ENCODE measurements around the gene KLF16. TPM values are rescaled to one million over a fixed set of nuclear protein-coding genes. Genes with fewer than 3 reads are reported as not detected.

Gene KLF16
- total and polyA plus RNA-seq, 9 of the 15 experiments (the other 6 are each of a cell fraction or from before 2014, with no cell fraction given) = 0.04 to 60.4 (median 6.8) TPM

DNA sequence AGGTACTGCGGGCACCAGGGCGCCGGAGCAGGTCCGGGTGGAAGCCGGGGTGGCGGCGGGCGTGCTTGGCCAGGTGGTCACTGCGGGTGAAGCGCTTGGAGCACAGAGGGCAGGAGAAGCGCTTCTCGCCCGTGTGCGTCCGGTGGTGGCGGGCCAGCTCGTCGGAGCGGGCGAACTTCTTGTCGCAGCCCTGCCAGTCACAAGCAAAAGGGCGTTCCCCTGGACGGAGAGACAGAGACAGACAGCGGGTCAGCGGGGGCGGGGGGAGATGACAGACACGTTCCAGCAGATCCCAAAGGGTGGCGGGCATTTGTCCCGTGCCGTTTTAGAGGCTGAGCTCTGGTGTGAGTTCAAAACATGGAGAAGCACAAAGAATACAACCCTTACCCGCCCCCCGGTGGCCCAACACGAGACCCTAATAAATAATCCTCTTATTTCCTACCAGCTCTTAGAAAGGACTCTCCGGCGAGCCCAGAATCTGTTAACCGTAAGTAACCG lies 8.8 kb downstream of the KLF16 start (continued):
- TF ChIP-seq, protein P1, sequence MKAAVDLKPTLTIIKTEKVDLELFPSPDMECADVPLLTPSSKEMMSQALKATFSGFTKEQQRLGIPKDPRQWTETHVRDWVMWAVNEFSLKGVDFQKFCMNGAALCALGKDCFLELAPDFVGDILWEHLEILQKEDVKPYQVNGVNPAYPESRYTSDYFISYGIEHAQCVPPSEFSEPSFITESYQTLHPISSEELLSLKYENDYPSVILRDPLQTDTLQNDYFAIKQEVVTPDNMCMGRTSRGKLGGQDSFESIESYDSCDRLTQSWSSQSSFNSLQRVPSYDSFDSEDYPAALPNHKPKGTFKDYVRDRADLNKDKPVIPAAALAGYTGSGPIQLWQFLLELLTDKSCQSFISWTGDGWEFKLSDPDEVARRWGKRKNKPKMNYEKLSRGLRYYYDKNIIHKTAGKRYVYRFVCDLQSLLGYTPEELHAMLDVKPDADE (conservative IDR thresholded peaks at IDR 0.05; ENCODE audit: control insufficient read depth, low read depth, low read length) = peak; percentile 43
- TF ChIP-seq CBX8 (IDR thresholded peaks at IDR 0.05; ENCODE audit: borderline replicate concordance, extremely low read depth, low read depth, low read length, poor library complexity, severe bottlenecking) (no peak), ZSCAN32 (CRISPR knock-in tag; IDR thresholded peaks at IDR 0.05) (no peak), NFXL1 (CRISPR knock-in tag; IDR thresholded peaks at IDR 0.05) (no peak), HDAC2 (IDR thresholded peaks at IDR 0.05) (no peak), TBP (optimal IDR thresholded peaks at IDR 0.05; ENCODE audit: low read depth, low read length) (peak; percentile 34), RBM34 (IDR thresholded peaks at IDR 0.05; ENCODE audit: borderline replicate concordance, insufficient read depth, low read length) (no peak), KHSRP (IDR thresholded peaks at IDR 0.05) (no peak), GATAD2A (IDR thresholded peaks at IDR 0.05) (peak; percentile 72; the same call in 1 of the 2 replicates), MYC (IDR thresholded peaks at IDR 0.05; ENCODE audit: low read depth, low read length) (peak; percentile 55), MYC (CRISPR knock-in tag; IDR thresholded peaks at IDR 0.05; ENCODE audit: borderline replicate concordance, low read depth) (no peak; the same call in 1 of the 2 replicates), HCFC1 (IDR thresholded peaks at IDR 0.05; ENCODE audit: low read depth, low read length) (peak; percentile 2; the same call in 1 of the 2 replicates), MEF2D (tag; conservative IDR thresholded peaks at IDR 0.05; ENCODE audit: low read depth) (no peak)
- TF ChIP-seq, protein P2, sequence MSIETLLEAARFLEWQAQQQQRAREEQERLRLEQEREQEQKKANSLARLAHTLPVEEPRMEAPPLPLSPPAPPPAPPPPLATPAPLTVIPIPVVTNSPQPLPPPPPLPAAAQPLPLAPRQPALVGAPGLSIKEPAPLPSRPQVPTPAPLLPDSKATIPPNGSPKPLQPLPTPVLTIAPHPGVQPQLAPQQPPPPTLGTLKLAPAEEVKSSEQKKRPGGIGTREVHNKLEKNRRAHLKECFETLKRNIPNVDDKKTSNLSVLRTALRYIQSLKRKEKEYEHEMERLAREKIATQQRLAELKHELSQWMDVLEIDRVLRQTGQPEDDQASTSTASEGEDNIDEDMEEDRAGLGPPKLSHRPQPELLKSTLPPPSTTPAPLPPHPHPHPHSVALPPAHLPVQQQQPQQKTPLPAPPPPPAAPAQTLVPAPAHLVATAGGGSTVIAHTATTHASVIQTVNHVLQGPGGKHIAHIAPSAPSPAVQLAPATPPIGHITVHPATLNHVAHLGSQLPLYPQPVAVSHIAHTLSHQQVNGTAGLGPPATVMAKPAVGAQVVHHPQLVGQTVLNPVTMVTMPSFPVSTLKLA (conservative IDR thresholded peaks at IDR 0.05) = peak in 1 of 2 experiments; percentile 67; a peak in 1 of 4 replicates
- TF ChIP-seq, protein P3, sequence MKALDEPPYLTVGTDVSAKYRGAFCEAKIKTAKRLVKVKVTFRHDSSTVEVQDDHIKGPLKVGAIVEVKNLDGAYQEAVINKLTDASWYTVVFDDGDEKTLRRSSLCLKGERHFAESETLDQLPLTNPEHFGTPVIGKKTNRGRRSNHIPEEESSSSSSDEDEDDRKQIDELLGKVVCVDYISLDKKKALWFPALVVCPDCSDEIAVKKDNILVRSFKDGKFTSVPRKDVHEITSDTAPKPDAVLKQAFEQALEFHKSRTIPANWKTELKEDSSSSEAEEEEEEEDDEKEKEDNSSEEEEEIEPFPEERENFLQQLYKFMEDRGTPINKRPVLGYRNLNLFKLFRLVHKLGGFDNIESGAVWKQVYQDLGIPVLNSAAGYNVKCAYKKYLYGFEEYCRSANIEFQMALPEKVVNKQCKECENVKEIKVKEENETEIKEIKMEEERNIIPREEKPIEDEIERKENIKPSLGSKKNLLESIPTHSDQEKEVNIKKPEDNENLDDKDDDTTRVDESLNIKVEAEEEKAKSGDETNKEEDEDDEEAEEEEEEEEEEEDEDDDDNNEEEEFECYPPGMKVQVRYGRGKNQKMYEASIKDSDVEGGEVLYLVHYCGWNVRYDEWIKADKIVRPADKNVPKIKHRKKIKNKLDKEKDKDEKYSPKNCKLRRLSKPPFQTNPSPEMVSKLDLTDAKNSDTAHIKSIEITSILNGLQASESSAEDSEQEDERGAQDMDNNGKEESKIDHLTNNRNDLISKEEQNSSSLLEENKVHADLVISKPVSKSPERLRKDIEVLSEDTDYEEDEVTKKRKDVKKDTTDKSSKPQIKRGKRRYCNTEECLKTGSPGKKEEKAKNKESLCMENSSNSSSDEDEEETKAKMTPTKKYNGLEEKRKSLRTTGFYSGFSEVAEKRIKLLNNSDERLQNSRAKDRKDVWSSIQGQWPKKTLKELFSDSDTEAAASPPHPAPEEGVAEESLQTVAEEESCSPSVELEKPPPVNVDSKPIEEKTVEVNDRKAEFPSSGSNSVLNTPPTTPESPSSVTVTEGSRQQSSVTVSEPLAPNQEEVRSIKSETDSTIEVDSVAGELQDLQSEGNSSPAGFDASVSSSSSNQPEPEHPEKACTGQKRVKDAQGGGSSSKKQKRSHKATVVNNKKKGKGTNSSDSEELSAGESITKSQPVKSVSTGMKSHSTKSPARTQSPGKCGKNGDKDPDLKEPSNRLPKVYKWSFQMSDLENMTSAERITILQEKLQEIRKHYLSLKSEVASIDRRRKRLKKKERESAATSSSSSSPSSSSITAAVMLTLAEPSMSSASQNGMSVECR (CRISPR knock-in tag; IDR thresholded peaks at IDR 0.05) = no peak
- TF ChIP-seq, protein P4, sequence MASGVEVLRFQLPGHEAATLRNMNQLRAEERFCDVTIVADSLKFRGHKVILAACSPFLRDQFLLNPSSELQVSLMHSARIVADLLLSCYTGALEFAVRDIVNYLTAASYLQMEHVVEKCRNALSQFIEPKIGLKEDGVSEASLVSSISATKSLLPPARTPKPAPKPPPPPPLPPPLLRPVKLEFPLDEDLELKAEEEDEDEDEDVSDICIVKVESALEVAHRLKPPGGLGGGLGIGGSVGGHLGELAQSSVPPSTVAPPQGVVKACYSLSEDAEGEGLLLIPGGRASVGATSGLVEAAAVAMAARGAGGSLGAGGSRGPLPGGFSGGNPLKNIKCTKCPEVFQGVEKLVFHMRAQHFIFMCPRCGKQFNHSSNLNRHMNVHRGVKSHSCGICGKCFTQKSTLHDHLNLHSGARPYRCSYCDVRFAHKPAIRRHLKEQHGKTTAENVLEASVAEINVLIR (CRISPR knock-in tag; IDR thresholded peaks at IDR 0.05) = no peak
